HEK293 (cell line): ENCODE measurements around the gene CEBPA.
"Not testable (repeated sequence)": the region's sequence is repeated elsewhere in the genome, so short reads cannot be mapped to it uniquely, and the experiment has no call there.

Experiments
- CTCF ChIA-PET: fragments of 350-600 bp; formaldehyde crosslinking; extraction: SDS; loops from one replicate; lab custom pipeline; 2021; ENCODE audit warnings: antibody characterized with exemption; lab: Yijun Ruan, JAX
- POLR2A ChIA-PET: fragments of 300-600 bp; formaldehyde crosslinking; extraction: SDS; loops from one replicate; lab custom pipeline; 2020; ENCODE audit warnings: antibody characterized with exemption, inconsistent platforms; lab: Yijun Ruan, JAX
- H3K27ac ChIP-seq: fragments of 200-500 bp; sonication (Bioruptor generic); 2 replicates; pipeline ENCODE4 v1.5.1; 2014; ENCODE audit warnings: low read depth, low read length, control low read depth, inconsistent platforms; ENCODE audit errors: extremely low read depth
- H3K36me3 ChIP-seq, 2 experiments: fragments of 200-500 bp in 1 of 2; sonication (Bioruptor generic) in 1 of 2; 1 replicate in 1 of 2; 2 replicates in 1 of 2; pipeline ENCODE4 v1.5.1; 2014 to 2017; ENCODE audit warnings: inconsistent platforms in 2 of 2, low read length in 2 of 2; ENCODE audit not compliant: control insufficient read depth in 2 of 2, insufficient read depth in 1 of 2
- H3K4me1 ChIP-seq: fragments of 200-500 bp; sonication (Bioruptor generic); 2 replicates; pipeline ENCODE4 v1.5.1; 2014; ENCODE audit warnings: mild to moderate bottlenecking, low read length, inconsistent platforms; ENCODE audit not compliant: control insufficient read depth, insufficient read depth
- H3K4me3 ChIP-seq: 2 replicates; pipeline ENCODE4 v1.5.1; 2011; ENCODE audit warnings: low read depth, mild to moderate bottlenecking, control low read depth, low read length, moderate library complexity
- H3K9me3 ChIP-seq: fragments of 200-500 bp; sonication (Bioruptor generic); 2 replicates; pipeline ENCODE4 v1.5.1; 2014; ENCODE audit warnings: low read depth, low read length, inconsistent platforms; ENCODE audit not compliant: control insufficient read depth, insufficient read depth
- OSR2 ChIP-seq: fragments of 450-650 bp; formaldehyde crosslinking; IDR thresholded peaks from 2 replicates; pipeline ENCODE4 v1.5.1; 2016; ENCODE audit warnings: missing biosample characterization, missing genetic modification characterization
- ZIC2 ChIP-seq: fragments of 450-650 bp; formaldehyde crosslinking; IDR thresholded peaks from 2 replicates; pipeline ENCODE4 v1.5.1; 2016; ENCODE audit warnings: missing biosample characterization, missing genetic modification characterization
- ZNF121 ChIP-seq: fragments of 450-650 bp; formaldehyde crosslinking; IDR thresholded peaks from 2 replicates; pipeline ENCODE4 v1.5.1; 2016; ENCODE audit warnings: missing biosample characterization, missing genetic modification characterization
- ZNF169 ChIP-seq: fragments of 450-650 bp; formaldehyde crosslinking; IDR thresholded peaks from 2 replicates; pipeline ENCODE4 v1.5.1; 2016; ENCODE audit warnings: missing biosample characterization, missing genetic modification characterization
- ZNF2 ChIP-seq: fragments of 450-650 bp; formaldehyde crosslinking; IDR thresholded peaks from 2 replicates; pipeline ENCODE4 v1.5.1; 2016; ENCODE audit warnings: missing biosample characterization, missing genetic modification characterization
- ZNF221 ChIP-seq: fragments of 450-650 bp; formaldehyde crosslinking; IDR thresholded peaks from 2 replicates; pipeline ENCODE4 v1.5.1; 2017; ENCODE audit warnings: missing biosample characterization, missing genetic modification characterization, borderline replicate concordance
- ZNF302 ChIP-seq: fragments of 450-650 bp; formaldehyde crosslinking; IDR thresholded peaks from 2 replicates; pipeline ENCODE4 v1.5.1; 2016; ENCODE audit warnings: missing biosample characterization, missing genetic modification characterization, low read depth
- ZNF600 ChIP-seq: fragments of 450-650 bp; formaldehyde crosslinking; IDR thresholded peaks from 2 replicates; pipeline ENCODE4 v1.5.1; 2016; ENCODE audit warnings: missing biosample characterization, missing genetic modification characterization
- ZNF624 ChIP-seq: fragments of 450-650 bp; formaldehyde crosslinking; IDR thresholded peaks from 2 replicates; pipeline ENCODE4 v1.5.1; 2017; ENCODE audit warnings: missing biosample characterization, missing genetic modification characterization
- ZNF777 ChIP-seq: fragments of 450-650 bp; formaldehyde crosslinking; IDR thresholded peaks from 2 replicates; pipeline ENCODE4 v1.5.1; 2017; ENCODE audit warnings: missing biosample characterization, missing genetic modification characterization, borderline replicate concordance
- TF ChIP-seq, protein P1 (sequence below): fragments of 450-650 bp; formaldehyde crosslinking; IDR thresholded peaks from 2 replicates; pipeline ENCODE4 v1.5.1; 2016; ENCODE audit warnings: missing biosample characterization, missing genetic modification characterization
- TF ChIP-seq, protein P2 (sequence below): fragments of 450-650 bp; formaldehyde crosslinking; IDR thresholded peaks from 2 replicates; pipeline ENCODE4 v1.5.1; 2016; ENCODE audit warnings: missing biosample characterization, missing genetic modification characterization
- TF ChIP-seq, protein P3 (sequence below): fragments of 450-650 bp; formaldehyde crosslinking; IDR thresholded peaks from 2 replicates; pipeline ENCODE4 v1.5.1; 2016; ENCODE audit warnings: missing biosample characterization, missing genetic modification characterization
- TF ChIP-seq, protein P4 (sequence below): fragments of 450-650 bp; formaldehyde crosslinking; IDR thresholded peaks from 2 replicates; pipeline ENCODE4 v1.5.1; 2016; ENCODE audit warnings: missing biosample characterization, missing genetic modification characterization
- TF ChIP-seq, protein P5 (sequence below): sonication (generic); formaldehyde crosslinking; IDR thresholded peaks from 2 replicates; pipeline ENCODE4 v1.8.1; 2022; ENCODE audit warnings: mild to moderate bottlenecking, moderate library complexity, missing genetic modification reagents
- TF ChIP-seq, protein P6 (sequence below): fragments of 450-650 bp; IDR thresholded peaks from 2 replicates; pipeline ENCODE4 v1.5.1; 2018; ENCODE audit warnings: missing biosample characterization, mild to moderate bottlenecking, missing genetic modification characterization

Gene CEBPA

DNA sequence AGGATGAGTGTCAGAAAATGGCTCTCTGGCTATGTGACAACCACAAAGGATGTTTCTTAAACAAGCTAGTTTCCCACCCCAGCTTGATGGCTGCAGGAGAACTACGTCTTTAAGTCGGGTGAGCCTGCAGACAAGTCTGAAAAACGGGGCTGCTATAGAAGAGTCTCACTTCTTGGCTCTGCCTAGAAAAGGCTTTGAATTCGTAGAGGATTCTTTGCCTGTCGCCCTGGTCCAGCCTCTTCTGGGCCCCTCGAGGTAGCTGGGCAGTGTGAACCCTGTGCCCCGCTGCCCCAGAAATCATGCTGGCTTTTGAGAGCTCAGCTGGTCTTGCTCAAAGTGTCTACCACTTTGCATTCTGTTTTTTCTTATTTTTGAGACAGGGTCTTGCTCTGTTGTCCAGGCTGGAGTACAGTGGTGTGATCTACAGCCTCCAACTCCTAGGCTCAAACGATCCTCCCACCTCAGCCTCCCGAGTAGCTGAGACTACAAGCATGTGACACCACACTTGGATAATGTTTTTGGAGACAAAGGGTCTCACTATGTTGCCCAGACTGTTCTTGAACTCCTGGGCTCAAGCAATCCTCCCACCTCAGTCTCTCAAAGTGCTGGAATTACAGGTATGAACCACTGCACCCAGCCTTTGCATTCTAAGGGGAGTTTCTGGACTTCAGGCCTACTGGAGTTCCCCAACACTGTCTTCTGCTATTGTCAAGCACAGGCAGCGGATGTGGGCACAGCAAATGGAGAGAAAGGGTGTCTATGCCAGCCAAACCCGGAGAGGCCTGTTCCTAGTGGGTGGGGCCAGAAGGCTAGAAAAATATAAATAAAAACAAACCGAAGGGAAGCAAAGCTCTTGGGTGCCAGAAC is 6.5 kb downstream of the CEBPA start:
- TF ChIP-seq ZNF2 (0 out of 2 replicates have a peak, but pooled peaks have one; percentile 28), ZNF302 (tag by site-specific recombination) (no peak), ZNF121 (tag by site-specific recombination) (peak; percentile 100), ZNF221 (no peak), ZNF624 (tag by site-specific recombination) (no peak), ZNF169 (tag by site-specific recombination) (no peak), ZNF777 (tag by site-specific recombination) (no peak), ZNF600 (peak; percentile 87; the same call in 1 of the 2 replicates)
- TF ChIP-seq, protein P1, sequence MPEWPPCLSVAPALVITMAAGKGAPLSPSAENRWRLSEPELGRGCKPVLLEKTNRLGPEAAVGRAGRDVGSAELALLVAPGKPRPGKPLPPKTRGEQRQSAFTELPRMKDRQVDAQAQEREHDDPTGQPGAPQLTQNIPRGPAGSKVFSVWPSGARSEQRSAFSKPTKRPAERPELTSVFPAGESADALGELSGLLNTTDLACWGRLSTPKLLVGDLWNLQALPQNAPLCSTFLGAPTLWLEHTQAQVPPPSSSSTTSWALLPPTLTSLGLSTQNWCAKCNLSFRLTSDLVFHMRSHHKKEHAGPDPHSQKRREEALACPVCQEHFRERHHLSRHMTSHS (tag by site-specific recombination) = no peak
- TF ChIP-seq, protein P2, sequence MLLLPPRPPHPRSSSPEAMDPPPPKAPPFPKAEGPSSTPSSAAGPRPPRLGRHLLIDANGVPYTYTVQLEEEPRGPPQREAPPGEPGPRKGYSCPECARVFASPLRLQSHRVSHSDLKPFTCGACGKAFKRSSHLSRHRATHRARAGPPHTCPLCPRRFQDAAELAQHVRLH (tag by site-specific recombination) = 0 out of 2 replicates have a peak, but pooled peaks have one; percentile 42
- TF ChIP-seq, protein P3, sequence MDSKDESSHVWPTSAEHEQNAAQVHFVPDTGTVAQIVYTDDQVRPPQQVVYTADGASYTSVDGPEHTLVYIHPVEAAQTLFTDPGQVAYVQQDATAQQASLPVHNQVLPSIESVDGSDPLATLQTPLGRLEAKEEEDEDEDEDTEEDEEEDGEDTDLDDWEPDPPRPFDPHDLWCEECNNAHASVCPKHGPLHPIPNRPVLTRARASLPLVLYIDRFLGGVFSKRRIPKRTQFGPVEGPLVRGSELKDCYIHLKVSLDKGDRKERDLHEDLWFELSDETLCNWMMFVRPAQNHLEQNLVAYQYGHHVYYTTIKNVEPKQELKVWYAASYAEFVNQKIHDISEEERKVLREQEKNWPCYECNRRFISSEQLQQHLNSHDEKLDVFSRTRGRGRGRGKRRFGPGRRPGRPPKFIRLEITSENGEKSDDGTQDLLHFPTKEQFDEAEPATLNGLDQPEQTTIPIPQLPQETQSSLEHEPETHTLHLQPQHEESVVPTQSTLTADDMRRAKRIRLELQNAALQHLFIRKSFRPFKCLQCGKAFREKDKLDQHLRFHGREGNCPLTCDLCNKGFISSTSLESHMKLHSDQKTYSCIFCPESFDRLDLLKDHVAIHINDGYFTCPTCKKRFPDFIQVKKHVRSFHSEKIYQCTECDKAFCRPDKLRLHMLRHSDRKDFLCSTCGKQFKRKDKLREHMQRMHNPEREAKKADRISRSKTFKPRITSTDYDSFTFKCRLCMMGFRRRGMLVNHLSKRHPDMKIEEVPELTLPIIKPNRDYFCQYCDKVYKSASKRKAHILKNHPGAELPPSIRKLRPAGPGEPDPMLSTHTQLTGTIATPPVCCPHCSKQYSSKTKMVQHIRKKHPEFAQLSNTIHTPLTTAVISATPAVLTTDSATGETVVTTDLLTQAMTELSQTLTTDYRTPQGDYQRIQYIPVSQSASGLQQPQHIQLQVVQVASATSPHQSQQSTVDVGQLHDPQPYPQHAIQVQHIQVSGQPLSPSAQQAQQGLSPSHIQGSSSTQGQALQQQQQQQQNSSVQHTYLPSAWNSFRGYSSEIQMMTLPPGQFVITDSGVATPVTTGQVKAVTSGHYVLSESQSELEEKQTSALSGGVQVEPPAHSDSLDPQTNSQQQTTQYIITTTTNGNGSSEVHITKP (tag by site-specific recombination) = no peak
- TF ChIP-seq, protein P4, sequence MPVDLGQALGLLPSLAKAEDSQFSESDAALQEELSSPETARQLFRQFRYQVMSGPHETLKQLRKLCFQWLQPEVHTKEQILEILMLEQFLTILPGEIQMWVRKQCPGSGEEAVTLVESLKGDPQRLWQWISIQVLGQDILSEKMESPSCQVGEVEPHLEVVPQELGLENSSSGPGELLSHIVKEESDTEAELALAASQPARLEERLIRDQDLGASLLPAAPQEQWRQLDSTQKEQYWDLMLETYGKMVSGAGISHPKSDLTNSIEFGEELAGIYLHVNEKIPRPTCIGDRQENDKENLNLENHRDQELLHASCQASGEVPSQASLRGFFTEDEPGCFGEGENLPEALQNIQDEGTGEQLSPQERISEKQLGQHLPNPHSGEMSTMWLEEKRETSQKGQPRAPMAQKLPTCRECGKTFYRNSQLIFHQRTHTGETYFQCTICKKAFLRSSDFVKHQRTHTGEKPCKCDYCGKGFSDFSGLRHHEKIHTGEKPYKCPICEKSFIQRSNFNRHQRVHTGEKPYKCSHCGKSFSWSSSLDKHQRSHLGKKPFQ (tag by site-specific recombination) = peak; percentile 90
- TF ChIP-seq, protein P5, sequence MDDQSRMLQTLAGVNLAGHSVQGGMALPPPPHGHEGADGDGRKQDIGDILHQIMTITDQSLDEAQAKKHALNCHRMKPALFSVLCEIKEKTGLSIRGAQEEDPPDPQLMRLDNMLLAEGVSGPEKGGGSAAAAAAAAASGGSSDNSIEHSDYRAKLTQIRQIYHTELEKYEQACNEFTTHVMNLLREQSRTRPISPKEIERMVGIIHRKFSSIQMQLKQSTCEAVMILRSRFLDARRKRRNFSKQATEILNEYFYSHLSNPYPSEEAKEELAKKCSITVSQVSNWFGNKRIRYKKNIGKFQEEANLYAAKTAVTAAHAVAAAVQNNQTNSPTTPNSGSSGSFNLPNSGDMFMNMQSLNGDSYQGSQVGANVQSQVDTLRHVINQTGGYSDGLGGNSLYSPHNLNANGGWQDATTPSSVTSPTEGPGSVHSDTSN (CRISPR knock-in tag) = no peak
- Histone ChIP-seq H3K9me3 (no peaks in the 10 kb centered on the region), H3K27ac (peak overlapping the region; percentile 8; the same call in 1 of the 2 replicates), H3K4me3 (no peak overlapping the region), H3K36me3 (no peaks in the 10 kb centered on the region), H3K4me1 (peaks cover 54% of the 10 kb centered on the region)
- POLR2A ChIA-PET = no interaction called here
- CTCF ChIA-PET = interaction anchor here (0.6 to 5.4 kb wide), 8 partner anchors 8 to 799 kb away, joined by 3 to 28 read pairs (median 3); no protein-coding TSS in a partner anchor

DNA sequence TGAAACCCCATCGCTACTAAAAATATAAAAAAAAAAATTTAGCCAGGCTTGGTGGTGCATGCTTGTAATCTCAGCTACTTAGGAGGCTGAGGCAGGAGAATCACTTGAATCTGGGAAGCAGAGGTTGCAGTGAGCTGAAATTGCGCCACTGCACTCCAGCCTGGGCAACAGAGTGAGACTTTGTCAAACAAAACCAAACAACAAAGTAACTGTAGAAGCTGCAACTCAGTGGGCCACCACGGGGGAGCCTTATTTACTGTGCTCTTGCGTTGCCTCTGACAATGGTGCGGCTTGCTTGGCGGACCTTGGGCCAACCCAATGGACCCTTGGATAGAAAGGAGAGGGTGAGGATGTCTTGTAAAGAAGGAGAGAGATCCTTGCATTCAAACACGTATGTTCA is 7.3 kb downstream of the CEBPA start:
- CTCF ChIA-PET = interaction anchor here (0.6 to 1.2 kb wide), 4 partner anchors 48 to 1964 kb away, joined by 3 to 5 read pairs (median 4); no protein-coding TSS in a partner anchor

More for the DNA sequence above, 7.3 kb downstream of the CEBPA start:
- not testable (repeated sequence) for H3K9me3 ChIP-seq, H3K27ac ChIP-seq, H3K36me3 ChIP-seq, H3K4me3 ChIP-seq
- POLR2A ChIA-PET = interaction anchor here (4.2 kb wide), 1 partner anchor 7 kb away, joined by 25 read pairs; the partner anchor contains the start of gene CEBPA
- TF ChIP-seq ZNF121 (tag by site-specific recombination) (peak; percentile 53; the same call in 1 of the 2 replicates), ZIC2 (tag by site-specific recombination) (peak; percentile 67), OSR2 (tag by site-specific recombination) (peak; percentile 20; the same call in 1 of the 2 replicates)
- TF ChIP-seq, protein P2 (tag by site-specific recombination) = 0 out of 2 replicates have a peak, but pooled peaks have one; percentile 6
- TF ChIP-seq, protein P6, sequence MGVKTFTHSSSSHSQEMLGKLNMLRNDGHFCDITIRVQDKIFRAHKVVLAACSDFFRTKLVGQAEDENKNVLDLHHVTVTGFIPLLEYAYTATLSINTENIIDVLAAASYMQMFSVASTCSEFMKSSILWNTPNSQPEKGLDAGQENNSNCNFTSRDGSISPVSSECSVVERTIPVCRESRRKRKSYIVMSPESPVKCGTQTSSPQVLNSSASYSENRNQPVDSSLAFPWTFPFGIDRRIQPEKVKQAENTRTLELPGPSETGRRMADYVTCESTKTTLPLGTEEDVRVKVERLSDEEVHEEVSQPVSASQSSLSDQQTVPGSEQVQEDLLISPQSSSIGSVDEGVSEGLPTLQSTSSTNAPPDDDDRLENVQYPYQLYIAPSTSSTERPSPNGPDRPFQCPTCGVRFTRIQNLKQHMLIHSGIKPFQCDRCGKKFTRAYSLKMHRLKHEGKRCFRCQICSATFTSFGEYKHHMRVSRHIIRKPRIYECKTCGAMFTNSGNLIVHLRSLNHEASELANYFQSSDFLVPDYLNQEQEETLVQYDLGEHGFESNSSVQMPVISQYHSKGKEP (tag by site-specific recombination) = peak; percentile 77
- H3K4me1 ChIP-seq = peaks cover 47% of the 10 kb centered on the region
